Stimulated activated naive B cell treated with anti-CD40 and anti-IgM and Interleukin-4, amounts not matched to agents 10 μg/mL and 1 μg/mL and 100 μg/mL, for 72 hours (primary cell): ENCODE measurements around the gene MBD2.

ENCODE experiments used
- ATAC-seq, 2 donors: fragments of 150-1000 bp; cut with Tn5 transposase; replicated peaks; 2 replicates each; pipeline ENCODE4 v1.10.0; 2021; ENCODE audit warnings: moderate library complexity in 1 of 2
- DNase-seq: peaks from one replicate; pipeline ENCODE4 v3.0.0; 2021
- H3K27ac Mint-ChIP-seq: one replicate; pipeline ENCODE4 v1.8.0; 2022; ENCODE audit warnings: mild to moderate bottlenecking, mixed read lengths
- H3K27me3 Mint-ChIP-seq, 2 donors: one replicate each; pipeline ENCODE4 v1.8.0; 2022; ENCODE audit warnings: mixed read lengths in 2 of 2
- H3K36me3 Mint-ChIP-seq, 2 donors: one replicate each; pipeline ENCODE4 v1.8.0; 2022; ENCODE audit warnings: mixed read lengths in 2 of 2, mild to moderate bottlenecking in 1 of 2
- H3K4me1 Mint-ChIP-seq, 2 donors: one replicate each; pipeline ENCODE4 v1.8.0; 2022; ENCODE audit warnings: mixed read lengths in 2 of 2, mild to moderate bottlenecking in 1 of 2
- H3K4me3 Mint-ChIP-seq, 2 donors: one replicate each; pipeline ENCODE4 v1.8.0; 2022; ENCODE audit warnings: mild to moderate bottlenecking in 2 of 2, mixed read lengths in 2 of 2, moderate library complexity in 1 of 2
- H3K9me3 Mint-ChIP-seq, 2 donors: one replicate each; pipeline ENCODE4 v1.8.0; 2022; ENCODE audit warnings: mixed read lengths in 2 of 2, mild to moderate bottlenecking in 1 of 2

The MBD2 gene

GRCh38 chr18:54202851-54203250, 21.6 kb downstream of the MBD2 start:
- DNase-seq (no peak), ATAC-seq (no peak)
- no peaks in the 10 kb centered on the region for H3K27me3 Mint-ChIP-seq
- peak overlapping the region; percentile 22 for H3K27ac Mint-ChIP-seq
- peaks cover 36 to 55% of the 10 kb centered on the region in 2 donors for H3K4me1 Mint-ChIP-seq
- H3K36me3 Mint-ChIP-seq: peaks cover 17 to 59% of the 10 kb centered on the region in 2 donors
- H3K9me3 Mint-ChIP-seq: no peaks in the 10 kb centered on the region
- no peak overlapping the region for H3K4me3 Mint-ChIP-seq

- peaks cover 19 to 45% of the 10 kb centered on the region in 2 donors for H3K36me3 Mint-ChIP-seq
- H3K4me3 Mint-ChIP-seq: no peak overlapping the region
- no peaks in the 10 kb centered on the region for H3K27me3 Mint-ChIP-seq
- DNase-seq: no peak
- peaks cover 17 to 33% of the 10 kb centered on the region in 2 donors for H3K4me1 Mint-ChIP-seq
- no peak for ATAC-seq
- no peak overlapping the region for H3K27ac Mint-ChIP-seq
- H3K9me3 Mint-ChIP-seq: no peaks in the 10 kb centered on the region
These were observed 26.6 kb downstream of the MBD2 start for GRCh38 chr18:54197747-54198411.

- Mint-ChIP-seq H3K9me3 (no peaks in the 10 kb centered on the region), H3K4me3 (no peak overlapping the region), H3K36me3 (peaks cover 8 to 27% of the 10 kb centered on the region in 2 donors), H3K4me1 (peaks cover 9 to 23% of the 10 kb centered on the region in 2 donors), H3K27me3 (no peaks in the 10 kb centered on the region), H3K27ac (no peak overlapping the region)
- no peak for DNase-seq
- ATAC-seq: no peak
These were observed 30.7 kb downstream of the MBD2 start for GRCh38 chr18:54193786-54194185.

- H3K27me3 Mint-ChIP-seq: no peaks in the 10 kb centered on the region
- H3K4me3 Mint-ChIP-seq: no peak overlapping the region
- H3K4me1 Mint-ChIP-seq: peaks cover 9 to 23% of the 10 kb centered on the region in 2 donors
- H3K36me3 Mint-ChIP-seq: peaks cover 10 to 24% of the 10 kb centered on the region in 2 donors
- ATAC-seq (no peak), DNase-seq (no peak)
- peak overlapping the region; percentile 47 for H3K27ac Mint-ChIP-seq
- no peaks in the 10 kb centered on the region for H3K9me3 Mint-ChIP-seq
These were observed 31.6 kb downstream of the MBD2 start for GRCh38 chr18:54192900-54193299.

GRCh38 chr18:54192415-54192814, 32.1 kb downstream of the MBD2 start:
- no peak overlapping the region for H3K27ac Mint-ChIP-seq
- H3K27me3 Mint-ChIP-seq: no peaks in the 10 kb centered on the region
- peaks cover 11 to 23% of the 10 kb centered on the region in 2 donors for H3K36me3 Mint-ChIP-seq
- no peak overlapping the region for H3K4me3 Mint-ChIP-seq
- H3K4me1 Mint-ChIP-seq: peaks cover 5 to 18% of the 10 kb centered on the region in 2 donors
- no peak for ATAC-seq
- H3K9me3 Mint-ChIP-seq: no peaks in the 10 kb centered on the region
- DNase-seq: no peak

GRCh38 chr18:54191352-54191751, 33.1 kb downstream of the MBD2 start:
- Mint-ChIP-seq H3K4me1 (peaks cover 2 to 12% of the 10 kb centered on the region in 2 donors), H3K36me3 (peaks cover 15 to 27% of the 10 kb centered on the region in 2 donors), H3K4me3 (no peak overlapping the region), H3K27me3 (no peaks in the 10 kb centered on the region), H3K9me3 (no peaks in the 10 kb centered on the region), H3K27ac (no peak overlapping the region)
- DNase-seq (no peak), ATAC-seq (no peak)

GRCh38 chr18:54187372-54187771, 37.1 kb downstream of the MBD2 start:
- Mint-ChIP-seq H3K27ac (no peak overlapping the region), H3K27me3 (no peaks in the 10 kb centered on the region), H3K4me1 (no peaks in the 10 kb centered on the region), H3K36me3 (peaks cover 23 to 28% of the 10 kb centered on the region in 2 donors), H3K9me3 (no peaks in the 10 kb centered on the region), H3K4me3 (no peak overlapping the region)
- no peak for ATAC-seq
- no peak for DNase-seq

- DNase-seq: no peak
- no peaks in the 10 kb centered on the region for H3K4me1 Mint-ChIP-seq
- H3K36me3 Mint-ChIP-seq: peaks cover 19 to 21% of the 10 kb centered on the region in 2 donors
- no peaks in the 10 kb centered on the region for H3K9me3 Mint-ChIP-seq
- H3K27me3 Mint-ChIP-seq: no peaks in the 10 kb centered on the region
- H3K27ac Mint-ChIP-seq: no peak overlapping the region
- H3K4me3 Mint-ChIP-seq: no peak overlapping the region
- no peak for ATAC-seq
These were observed 39.6 kb downstream of the MBD2 start for GRCh38 chr18:54184836-54185235.

- no peaks in the 10 kb centered on the region for H3K4me1 Mint-ChIP-seq
- no peak overlapping the region for H3K27ac Mint-ChIP-seq
- ATAC-seq (no peak), DNase-seq (no peak)
- peaks cover 19 to 21% of the 10 kb centered on the region in 2 donors for H3K36me3 Mint-ChIP-seq
- H3K27me3 Mint-ChIP-seq: no peaks in the 10 kb centered on the region
- no peaks in the 10 kb centered on the region for H3K9me3 Mint-ChIP-seq
- H3K4me3 Mint-ChIP-seq: no peak overlapping the region
These were observed 41.1 kb downstream of the MBD2 start for GRCh38 chr18:54183390-54183789.

- H3K4me3 Mint-ChIP-seq: no peak overlapping the region
- no peaks in the 10 kb centered on the region for H3K9me3 Mint-ChIP-seq
- DNase-seq (no peak), ATAC-seq (peak; percentile 88 to 92)
- H3K27me3 Mint-ChIP-seq: no peaks in the 10 kb centered on the region
- H3K36me3 Mint-ChIP-seq: peaks cover 13 to 19% of the 10 kb centered on the region in 2 donors
- no peaks in the 10 kb centered on the region for H3K4me1 Mint-ChIP-seq
- H3K27ac Mint-ChIP-seq: no peak overlapping the region
These were observed 42.4 kb downstream of the MBD2 start for GRCh38 chr18:54181856-54182602.

- DNase-seq: no peak
- Mint-ChIP-seq H3K36me3 (peaks cover 20 to 34% of the 10 kb centered on the region in 2 donors), H3K27ac (peak overlapping the region; percentile 7), H3K4me1 (peaks cover 22 to 35% of the 10 kb centered on the region in 2 donors), H3K27me3 (no peaks in the 10 kb centered on the region), H3K4me3 (no peak overlapping the region), H3K9me3 (no peaks in the 10 kb centered on the region)
- no peak for ATAC-seq
These were observed 50.4 kb downstream of the MBD2 start for GRCh38 chr18:54173980-54174630.

- Mint-ChIP-seq H3K4me3 (no peak overlapping the region), H3K27me3 (no peaks in the 10 kb centered on the region), H3K4me1 (peaks cover 24 to 36% of the 10 kb centered on the region in 2 donors), H3K9me3 (no peaks in the 10 kb centered on the region), H3K27ac (peak overlapping the region; percentile 44), H3K36me3 (peaks cover 21 to 34% of the 10 kb centered on the region in 2 donors)
- ATAC-seq (no peak), DNase-seq (no peak)
These were observed 51.2 kb downstream of the MBD2 start for GRCh38 chr18:54173250-54173649.

GRCh38 chr18:54169431-54170403, 54.8 kb downstream of the MBD2 start:
- Mint-ChIP-seq H3K4me1 (peaks cover 15 to 22% of the 10 kb centered on the region in 2 donors), H3K4me3 (no peak overlapping the region), H3K27me3 (no peaks in the 10 kb centered on the region), H3K9me3 (no peaks in the 10 kb centered on the region), H3K27ac (peak overlapping the region; percentile 63), H3K36me3 (peaks cover 11 to 28% of the 10 kb centered on the region in 2 donors)
- DNase-seq: no peak
- ATAC-seq: no peak

- H3K4me1 Mint-ChIP-seq: peaks cover 4 to 9% of the 10 kb centered on the region in 2 donors
- no peaks in the 10 kb centered on the region for H3K9me3 Mint-ChIP-seq
- H3K27ac Mint-ChIP-seq: no peak overlapping the region
- no peaks in the 10 kb centered on the region for H3K27me3 Mint-ChIP-seq
- no peak for DNase-seq
- no peak for ATAC-seq
- no peak overlapping the region for H3K4me3 Mint-ChIP-seq
- peaks cover 22 to 26% of the 10 kb centered on the region in 2 donors for H3K36me3 Mint-ChIP-seq
These were observed 59.0 kb downstream of the MBD2 start for GRCh38 chr18:54165450-54165849.
